Measurements from ENCODE around the gene FOS.

- TF ChIP-seq CTCF (IDR thresholded peaks at IDR 0.05) (no peak), ZFX (IDR thresholded peaks at IDR 0.05; ENCODE audit: borderline replicate concordance) (no peak)
Observed at GRCh38 chr14:75323571-75323970, 44.9 kb downstream of the FOS start.
